Stimulated activated CD8-positive, alpha-beta memory T cell treated with anti-CD3 and anti-CD28 coated beads, Interleukin-4, amount 100 ng/mL, for 24 hours (primary cell): ENCODE results near the gene MED22.
"Not testable (repeated sequence)": the region's sequence is repeated elsewhere in the genome, so short reads cannot be mapped to it uniquely, and the experiment has no call there.

ENCODE experiments used
- DNase-seq: peaks from one replicate; pipeline ENCODE4 v3.0.0-alpha.2; 2020; ENCODE audit warnings: low read depth

The MED22 gene

GRCh38 chr9:133334888-133335287, 13.0 kb downstream of the MED22 start:
- not testable (repeated sequence) for DNase-seq

GRCh38 chr9:133334161-133334560, 13.8 kb downstream of the MED22 start:
- DNase-seq, result no peak

GRCh38 chr9:133333566-133333965, 14.4 kb downstream of the MED22 start:
- no peak for DNase-seq

- DNase-seq, result no peak
These were observed 14.9 kb downstream of the MED22 start for GRCh38 chr9:133333011-133333410.

- DNase-seq, result no peak
These were observed 15.6 kb downstream of the MED22 start for GRCh38 chr9:133332381-133332730.

GRCh38 chr9:133331641-133332380, 16.1 kb downstream of the MED22 start:
- no peak for DNase-seq

- DNase-seq, result no peak
These were observed 16.7 kb downstream of the MED22 start for GRCh38 chr9:133331221-133331620.

- DNase-seq, result not testable (repeated sequence)
These were observed 18.4 kb downstream of the MED22 start for GRCh38 chr9:133329306-133330156.

- no peak for DNase-seq
These were observed 20.0 kb downstream of the MED22 start for GRCh38 chr9:133327834-133328484.

- DNase-seq, result not testable (repeated sequence)
These were observed 20.9 kb downstream of the MED22 start for GRCh38 chr9:133327021-133327420.

GRCh38 chr9:133323991-133324703, 23.8 kb downstream of the MED22 start:
- no peak for DNase-seq

- no peak for DNase-seq
These were observed 24.7 kb downstream of the MED22 start for GRCh38 chr9:133323211-133323610.

- no peak for DNase-seq
These were observed 25.2 kb downstream of the MED22 start for GRCh38 chr9:133322701-133323100.

- no peak for DNase-seq
These were observed 26.5 kb downstream of the MED22 start for GRCh38 chr9:133321411-133321935.

GRCh38 chr9:133320421-133320881, 27.5 kb downstream of the MED22 start:
- DNase-seq, result no peak

GRCh38 chr9:133317551-133317950, 30.4 kb downstream of the MED22 start:
- not testable (repeated sequence) for DNase-seq

GRCh38 chr9:133315997-133316396, 31.9 kb downstream of the MED22 start:
- no peak for DNase-seq

GRCh38 chr9:133309608-133310007, 38.3 kb downstream of the MED22 start:
- DNase-seq, result no peak

GRCh38 chr9:133307301-133307700, 40.6 kb downstream of the MED22 start:
- no peak for DNase-seq

GRCh38 chr9:133306242-133307204, 41.4 kb downstream of the MED22 start:
- no peak for DNase-seq

- DNase-seq, result no peak
These were observed 42.2 kb downstream of the MED22 start for GRCh38 chr9:133305731-133306130.
